HG02884 (cell line): ENCODE results near the gene LUC7L.
"Not testable (repeated sequence)": the region's sequence is repeated elsewhere in the genome, so short reads cannot be mapped to it uniquely, and the experiment has no call there.

ENCODE experiments used
- ATAC-seq: cut with Tn5 transposase; IDR thresholded peaks from one replicate; pipeline ENCODE4 v1.9.1; 2021; ENCODE audit warnings: mild to moderate bottlenecking, moderate library complexity; ENCODE audit not compliant: unreplicated experiment

The LUC7L gene

GRCh38 chr16:169014-169413 is 60.2 kb downstream of the LUC7L start:
- ATAC-seq: no peak

GRCh38 chr16:168424-168823 is 60.8 kb downstream of the LUC7L start:
- no peak for ATAC-seq

GRCh38 chr16:167122-167690 is 62.0 kb downstream of the LUC7L start:
- ATAC-seq: no peak

- no peak for ATAC-seq
These were observed 62.7 kb downstream of the LUC7L start for GRCh38 chr16:166375-167121.

- ATAC-seq: no peak
These were observed 63.5 kb downstream of the LUC7L start, which contains the start of gene HBM for GRCh38 chr16:165539-166374. HBM (plus strand) TSS chr16:165978; CDS start chr16:165998, 20 bp downstream.

- no peak for ATAC-seq
These were observed 64.3 kb downstream of the LUC7L start for GRCh38 chr16:164827-165538.

- not testable (repeated sequence) for ATAC-seq
These were observed 65.0 kb downstream of the LUC7L start for GRCh38 chr16:164134-164823.

GRCh38 chr16:163696-164095 is 65.6 kb downstream of the LUC7L start:
- not testable (repeated sequence) for ATAC-seq

GRCh38 chr16:163139-163538 is 66.1 kb downstream of the LUC7L start:
- not testable (repeated sequence) for ATAC-seq

- no peak for ATAC-seq
These were observed 66.8 kb downstream of the LUC7L start for GRCh38 chr16:162271-162991.

GRCh38 chr16:160691-161190 is 68.5 kb downstream of the LUC7L start:
- ATAC-seq: no peak

GRCh38 chr16:160242-160641 is 69.0 kb downstream of the LUC7L start:
- ATAC-seq: not testable (repeated sequence)

- no peak for ATAC-seq
These were observed 70.0 kb downstream of the LUC7L start for GRCh38 chr16:159136-159849.

- no peak for ATAC-seq
These were observed 74.2 kb downstream of the LUC7L start for GRCh38 chr16:155031-155398.

GRCh38 chr16:154217-155030 is 74.8 kb downstream of the LUC7L start:
- ATAC-seq: no peak

GRCh38 chr16:153550-154216 is 75.6 kb downstream of the LUC7L start:
- not testable (repeated sequence) for ATAC-seq

- ATAC-seq: not testable (repeated sequence)
These were observed 76.1 kb downstream of the LUC7L start for GRCh38 chr16:153129-153521.
